Activated CD8-positive, alpha-beta memory T cell treated with anti-CD3 and anti-CD28 coated beads for 1 hour (primary cell): ENCODE data around the gene PTPRB.
"Not testable (repeated sequence)": the region's sequence is repeated elsewhere in the genome, so short reads cannot be mapped to it uniquely, and the experiment has no call there.

ENCODE experiments used
- DNase-seq, 2 donors: peaks; one replicate each; pipeline ENCODE4 v3.0.0-alpha.2; 2020; ENCODE audit warnings: low read depth in 1 of 2; ENCODE audit errors: extremely low read depth in 1 of 2

PTPRB gene

GRCh38 chr12:70550180-70550577, 87.0 kb downstream of the PTPRB start:
- no peak for DNase-seq

GRCh38 chr12:70549340-70550179, 87.7 kb downstream of the PTPRB start:
- DNase-seq, result no peak

GRCh38 chr12:70543444-70543843, 93.8 kb downstream of the PTPRB start:
- no peak for DNase-seq

- DNase-seq, result no peak
Measured at GRCh38 chr12:70540996-70541395, 96.2 kb downstream of the PTPRB start.

- no peak for DNase-seq
Measured at GRCh38 chr12:70536650-70537049, 100.6 kb downstream of the PTPRB start.

GRCh38 chr12:70535896-70536374, 101.3 kb downstream of the PTPRB start:
- no peak for DNase-seq

- no peak for DNase-seq
Measured at GRCh38 chr12:70534466-70534865, 102.8 kb downstream of the PTPRB start.

- no peak for DNase-seq
Measured at GRCh38 chr12:70529647-70530046, 107.6 kb downstream of the PTPRB start.

GRCh38 chr12:70520847-70521246, 116.4 kb downstream of the PTPRB start:
- DNase-seq, result no peak

- DNase-seq, result no peak
Measured at GRCh38 chr12:70513426-70513825, 123.8 kb downstream of the PTPRB start.

- DNase-seq, result no peak
Measured at GRCh38 chr12:70508178-70508577, 129.1 kb downstream of the PTPRB start.

- DNase-seq, result no peak
Measured at GRCh38 chr12:70507442-70507841, 129.8 kb downstream of the PTPRB start.

GRCh38 chr12:70497508-70497907, 139.7 kb downstream of the PTPRB start:
- DNase-seq, result no peak

- DNase-seq, result not testable (repeated sequence)
Measured at GRCh38 chr12:70492904-70493303, 144.3 kb downstream of the PTPRB start.

- not testable (repeated sequence) for DNase-seq
Measured at GRCh38 chr12:70490928-70491327, 146.3 kb downstream of the PTPRB start.

GRCh38 chr12:70487440-70487839, 149.8 kb downstream of the PTPRB start:
- DNase-seq, result no peak

GRCh38 chr12:70486588-70486987, 150.6 kb downstream of the PTPRB start:
- no peak for DNase-seq

GRCh38 chr12:70485704-70486103, 151.5 kb downstream of the PTPRB start:
- no peak for DNase-seq

- DNase-seq, result no peak
Measured at GRCh38 chr12:70484464-70484863, 152.8 kb downstream of the PTPRB start.

- no peak for DNase-seq
Measured at GRCh38 chr12:70482764-70483163, 154.5 kb downstream of the PTPRB start.

- no peak for DNase-seq
Measured at GRCh38 chr12:70469221-70469820, 167.9 kb downstream of the PTPRB start.

- DNase-seq, result no peak
Measured at GRCh38 chr12:70468741-70469140, 168.5 kb downstream of the PTPRB start.
